ENCODE measurements around the gene GPR101.
"Not testable (repeated sequence)": the region's sequence is repeated elsewhere in the genome, so short reads cannot be mapped to it uniquely, and the experiment has no call there.

The GPR101 gene

DNA sequence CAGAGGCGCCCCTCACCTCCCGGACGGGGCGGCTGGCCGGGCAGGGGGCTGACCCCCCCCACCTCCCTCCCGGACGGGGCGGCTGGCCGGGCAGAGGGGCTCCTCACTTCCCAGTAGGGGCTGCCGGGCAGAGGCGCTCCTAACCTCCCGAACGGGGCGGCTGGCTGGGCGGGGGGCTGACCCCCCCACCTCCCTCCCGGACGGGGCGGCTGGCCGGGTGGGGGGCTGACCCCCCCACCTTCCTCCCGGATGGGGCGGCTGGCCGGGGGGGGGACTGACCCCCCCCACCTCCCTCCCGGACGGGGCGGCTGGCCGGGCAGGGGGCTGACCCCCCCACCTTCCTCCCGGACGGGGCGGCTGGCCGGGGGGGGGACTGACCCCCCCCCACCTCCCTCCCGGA, 33.6 kb downstream of the GPR101 start:
- DNase-seq, result not testable (repeated sequence)

DNA sequence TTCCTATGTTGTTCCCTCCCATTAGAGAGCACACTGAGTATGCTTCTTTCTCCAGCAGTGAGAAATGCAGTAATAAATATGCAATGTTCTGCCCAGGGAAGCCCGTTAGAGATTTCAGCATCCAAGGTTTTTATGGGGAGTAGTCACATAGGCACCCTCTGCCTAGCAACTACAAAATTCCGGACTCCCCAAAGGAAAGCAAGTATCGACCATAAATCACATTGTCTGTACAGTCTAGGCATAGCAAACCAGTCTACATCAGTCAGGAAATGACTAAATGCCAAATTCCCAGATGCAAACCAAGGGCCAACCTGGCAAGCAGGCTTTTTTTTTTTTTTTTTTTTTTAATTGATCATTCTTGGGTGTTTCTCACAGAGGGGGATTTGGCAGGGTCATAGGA, 34.8 kb downstream of the GPR101 start:
- no peak for DNase-seq
